ENCODE data around the gene ALDH6A1.
A peak's percentile ranks its signal among the peaks of the same experiment; 100 is the strongest.

Gene ALDH6A1

DNA sequence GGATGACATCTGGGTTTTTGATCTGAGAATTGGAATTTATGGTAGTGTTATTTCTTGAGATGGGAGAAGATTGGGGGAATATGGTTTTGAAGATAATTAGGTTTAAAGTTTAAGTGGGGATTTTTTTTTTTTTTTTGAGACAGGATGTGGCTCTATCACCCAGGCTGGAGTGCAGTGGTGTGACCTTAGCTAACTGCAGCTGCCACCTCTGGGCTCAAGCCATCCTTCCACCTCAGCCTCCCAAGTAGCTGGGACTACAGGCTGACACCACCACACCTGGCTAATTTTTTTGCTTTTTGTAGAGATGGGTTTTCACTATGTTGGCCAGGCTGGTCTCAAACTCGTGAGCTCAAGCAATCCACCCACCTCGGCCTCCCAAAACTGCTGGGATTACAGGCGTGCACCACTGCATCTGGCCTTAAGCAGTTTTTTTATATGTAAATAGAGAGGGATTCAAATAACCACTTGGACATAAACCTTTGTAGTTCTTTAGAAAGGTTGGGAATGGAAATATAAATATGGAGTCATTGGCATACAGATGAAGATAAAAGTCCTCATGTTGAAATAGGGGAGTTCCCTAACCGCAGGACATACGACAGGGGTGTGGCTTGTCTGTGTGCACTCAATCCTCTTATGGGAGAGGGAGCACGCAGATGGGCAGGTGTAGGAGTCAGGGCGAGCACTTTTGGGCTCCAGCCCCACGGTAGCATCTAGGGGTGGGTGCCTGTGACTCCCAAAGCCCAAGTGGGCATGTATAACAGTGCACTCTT, 5.2 kb upstream of the ALDH6A1 start:
- DNase-seq (ENCODE audit: low read depth in 1 of 2, low spot score in 1 of 2): peak in 1 of 2 experiments; percentile 10
- TF ChIP-seq POLR2AphosphoS5 (IDR thresholded peaks at IDR 0.05; ENCODE audit: low read depth): no peak
- no peak for TF ChIP-seq GABPA (IDR thresholded peaks at IDR 0.05; ENCODE audit: low read depth)
- TF ChIP-seq, protein P1, sequence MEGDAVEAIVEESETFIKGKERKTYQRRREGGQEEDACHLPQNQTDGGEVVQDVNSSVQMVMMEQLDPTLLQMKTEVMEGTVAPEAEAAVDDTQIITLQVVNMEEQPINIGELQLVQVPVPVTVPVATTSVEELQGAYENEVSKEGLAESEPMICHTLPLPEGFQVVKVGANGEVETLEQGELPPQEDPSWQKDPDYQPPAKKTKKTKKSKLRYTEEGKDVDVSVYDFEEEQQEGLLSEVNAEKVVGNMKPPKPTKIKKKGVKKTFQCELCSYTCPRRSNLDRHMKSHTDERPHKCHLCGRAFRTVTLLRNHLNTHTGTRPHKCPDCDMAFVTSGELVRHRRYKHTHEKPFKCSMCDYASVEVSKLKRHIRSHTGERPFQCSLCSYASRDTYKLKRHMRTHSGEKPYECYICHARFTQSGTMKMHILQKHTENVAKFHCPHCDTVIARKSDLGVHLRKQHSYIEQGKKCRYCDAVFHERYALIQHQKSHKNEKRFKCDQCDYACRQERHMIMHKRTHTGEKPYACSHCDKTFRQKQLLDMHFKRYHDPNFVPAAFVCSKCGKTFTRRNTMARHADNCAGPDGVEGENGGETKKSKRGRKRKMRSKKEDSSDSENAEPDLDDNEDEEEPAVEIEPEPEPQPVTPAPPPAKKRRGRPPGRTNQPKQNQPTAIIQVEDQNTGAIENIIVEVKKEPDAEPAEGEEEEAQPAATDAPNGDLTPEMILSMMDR (IDR thresholded peaks at IDR 0.05; ENCODE audit: insufficient read depth, low read length): no peak
- TF ChIP-seq SPI1 (IDR thresholded peaks at IDR 0.05; ENCODE audit: borderline replicate concordance, low read depth): no peak
- TF ChIP-seq, protein P2, sequence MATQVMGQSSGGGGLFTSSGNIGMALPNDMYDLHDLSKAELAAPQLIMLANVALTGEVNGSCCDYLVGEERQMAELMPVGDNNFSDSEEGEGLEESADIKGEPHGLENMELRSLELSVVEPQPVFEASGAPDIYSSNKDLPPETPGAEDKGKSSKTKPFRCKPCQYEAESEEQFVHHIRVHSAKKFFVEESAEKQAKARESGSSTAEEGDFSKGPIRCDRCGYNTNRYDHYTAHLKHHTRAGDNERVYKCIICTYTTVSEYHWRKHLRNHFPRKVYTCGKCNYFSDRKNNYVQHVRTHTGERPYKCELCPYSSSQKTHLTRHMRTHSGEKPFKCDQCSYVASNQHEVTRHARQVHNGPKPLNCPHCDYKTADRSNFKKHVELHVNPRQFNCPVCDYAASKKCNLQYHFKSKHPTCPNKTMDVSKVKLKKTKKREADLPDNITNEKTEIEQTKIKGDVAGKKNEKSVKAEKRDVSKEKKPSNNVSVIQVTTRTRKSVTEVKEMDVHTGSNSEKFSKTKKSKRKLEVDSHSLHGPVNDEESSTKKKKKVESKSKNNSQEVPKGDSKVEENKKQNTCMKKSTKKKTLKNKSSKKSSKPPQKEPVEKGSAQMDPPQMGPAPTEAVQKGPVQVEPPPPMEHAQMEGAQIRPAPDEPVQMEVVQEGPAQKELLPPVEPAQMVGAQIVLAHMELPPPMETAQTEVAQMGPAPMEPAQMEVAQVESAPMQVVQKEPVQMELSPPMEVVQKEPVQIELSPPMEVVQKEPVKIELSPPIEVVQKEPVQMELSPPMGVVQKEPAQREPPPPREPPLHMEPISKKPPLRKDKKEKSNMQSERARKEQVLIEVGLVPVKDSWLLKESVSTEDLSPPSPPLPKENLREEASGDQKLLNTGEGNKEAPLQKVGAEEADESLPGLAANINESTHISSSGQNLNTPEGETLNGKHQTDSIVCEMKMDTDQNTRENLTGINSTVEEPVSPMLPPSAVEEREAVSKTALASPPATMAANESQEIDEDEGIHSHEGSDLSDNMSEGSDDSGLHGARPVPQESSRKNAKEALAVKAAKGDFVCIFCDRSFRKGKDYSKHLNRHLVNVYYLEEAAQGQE (IDR thresholded peaks at IDR 0.05; ENCODE audit: insufficient replicate concordance, low read depth): no peak
- Histone ChIP-seq H3K27me3 (ENCODE audit: insufficient read depth, poor library complexity, severe bottlenecking) (no peaks in the 10 kb centered on the region), H3K27ac (replicated peaks) (no peak overlapping the region), H3K4me3 (replicated peaks; ENCODE audit: insufficient read depth, low read length) (no peak overlapping the region)

DNA sequence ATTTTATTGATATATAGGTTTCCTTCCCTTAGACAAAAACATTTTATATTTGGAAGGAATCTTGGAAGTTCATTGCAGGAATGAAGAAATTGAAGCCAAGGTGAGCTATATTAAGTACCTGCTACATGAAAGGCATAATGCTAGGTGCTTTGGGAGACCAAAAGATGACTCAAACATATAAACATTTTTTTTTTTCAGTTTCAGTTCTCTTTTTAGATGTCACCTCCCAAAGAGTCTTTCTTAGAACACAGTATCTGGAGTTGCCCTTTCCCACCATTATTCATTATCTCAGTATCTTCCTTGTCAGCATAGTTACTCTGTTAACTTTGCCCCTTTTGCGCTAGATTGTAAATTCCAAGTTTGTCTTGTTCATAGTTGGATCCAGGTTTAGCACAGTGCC, 1.6 kb upstream of the ALDH6A1 start:
- Histone ChIP-seq H3K4me3 (replicated peaks; ENCODE audit: insufficient read depth, low read length) (no peak overlapping the region; the same call in 1 of the 2 replicates), H3K27me3 (ENCODE audit: insufficient read depth, poor library complexity, severe bottlenecking) (no peaks in the 10 kb centered on the region), H3K27ac (replicated peaks) (peak overlapping the region; percentile 81)
- DNase-seq (ENCODE audit: low read depth in 1 of 2, low spot score in 1 of 2): no peak
- TF ChIP-seq GABPA (IDR thresholded peaks at IDR 0.05; ENCODE audit: low read depth): no peak
- TF ChIP-seq POLR2AphosphoS5 (IDR thresholded peaks at IDR 0.05; ENCODE audit: low read depth): no peak
- TF ChIP-seq, protein P1 (IDR thresholded peaks at IDR 0.05; ENCODE audit: insufficient read depth, low read length): no peak
- TF ChIP-seq, protein P2 (IDR thresholded peaks at IDR 0.05; ENCODE audit: insufficient replicate concordance, low read depth): no peak
- TF ChIP-seq SPI1 (IDR thresholded peaks at IDR 0.05; ENCODE audit: borderline replicate concordance, low read depth): no peak

- peak in 1 of 2 experiments; percentile 13 for DNase-seq (ENCODE audit: low read depth in 1 of 2, low spot score in 1 of 2)
Observed at GRCh38 chr14:74085047-74085637, 889 bp upstream of the ALDH6A1 start.

More at GRCh38 chr14:74085047-74085637, 889 bp upstream of the ALDH6A1 start:
- Histone ChIP-seq H3K4me3 (replicated peaks; ENCODE audit: insufficient read depth, low read length) (peak overlapping the region; percentile 79), H3K27me3 (ENCODE audit: insufficient read depth, poor library complexity, severe bottlenecking) (no peaks in the 10 kb centered on the region), H3K27ac (replicated peaks) (peak overlapping the region; percentile 81)
- TF ChIP-seq, protein P1 (IDR thresholded peaks at IDR 0.05; ENCODE audit: insufficient read depth, low read length): no peak
- TF ChIP-seq, protein P2 (IDR thresholded peaks at IDR 0.05; ENCODE audit: insufficient replicate concordance, low read depth): no peak
- TF ChIP-seq GABPA (IDR thresholded peaks at IDR 0.05; ENCODE audit: low read depth) (no peak), POLR2AphosphoS5 (IDR thresholded peaks at IDR 0.05; ENCODE audit: low read depth) (no peak), SPI1 (IDR thresholded peaks at IDR 0.05; ENCODE audit: borderline replicate concordance, low read depth) (no peak)
